GM12878 (cell line): Measurements from ENCODE around the gene SEMA3A. TPM values are rescaled to one million over a fixed set of nuclear protein-coding genes. Genes with fewer than 3 reads are reported as not detected.

Experiments used
- ATAC-seq: fragments of 200-7000 bp; cut with Tn5 transposase; 3 replicates; pipeline ENCODE4 v1.9.1; 2020; ENCODE audit warnings: mild to moderate bottlenecking, moderate library complexity
- BruUV-seq: library from RNA; stranded (reverse); fragments of 400-500 nt; replicated peaks from 2 replicates; lab custom pipeline; 2021; lab: Mats Ljungman, UMichigan
- CTCF ChIA-PET: fragments of 300-600 bp; sonication (Branson Sonifier 250); formaldehyde crosslinking; extraction: SDS; loops from one replicate; lab custom pipeline; 2021; ENCODE audit warnings: inconsistent platforms; lab: Yijun Ruan, JAX
- POLR2A ChIA-PET: fragments of 350-600 bp; formaldehyde crosslinking; extraction: SDS; loops from one replicate; lab custom pipeline; 2021; ENCODE audit warnings: inconsistent platforms; lab: Charles Lee
- RAD21 ChIA-PET: fragments of 300-600 bp; sonication (Branson Sonifier 250); formaldehyde crosslinking; loops from one replicate; lab custom pipeline; 2023; ENCODE audit warnings: antibody characterized with exemption; ENCODE audit not compliant: unreplicated experiment; lab: Charles Lee
- SMC1A ChIA-PET: fragments of 300-600 bp; sonication (Branson Sonifier 250); formaldehyde crosslinking; loops from one replicate; lab custom pipeline; 2023; ENCODE audit not compliant: unreplicated experiment, uncharacterized antibody; lab: Charles Lee
- DNase-seq: peaks from one replicate; pipeline ENCODE4 v3.0.0-alpha.2; 2011; ENCODE audit warnings: low read depth, low spot score
- FAIRE-seq: peaks from 3 replicates; lab custom pipeline; 2011; peaks lifted over from hg19 to GRCh38; lab: Jason Lieb, UNC
- H2AFZ ChIP-seq: 2 replicates; pipeline ENCODE4 v1.6.0; 2011; ENCODE audit warnings: low read depth, low read length, control low read depth; ENCODE audit not compliant: control insufficient read depth
- H3K27ac ChIP-seq: 2 replicates; pipeline ENCODE4 v1.5.1; 2011; ENCODE audit warnings: control low read depth; ENCODE audit not compliant: control insufficient read depth, insufficient read depth
- H3K27me3 ChIP-seq, 2 experiments: replicated peaks in 1 of 2; 2 replicates each; pipeline versions ENCODE4 v1.6.0 to v1.6.1; 2011; ENCODE audit warnings: low read length in 1 of 2; ENCODE audit not compliant: control insufficient read depth in 2 of 2, insufficient read depth in 2 of 2
- H3K36me3 ChIP-seq, 2 experiments: 2 replicates each; pipeline ENCODE4 v1.5.1; 2011; ENCODE audit warnings: low read length in 1 of 2; ENCODE audit not compliant: control insufficient read depth in 2 of 2, insufficient read depth in 2 of 2
- H3K4me1 ChIP-seq: 2 replicates; pipeline ENCODE4 v1.6.1; 2011; ENCODE audit warnings: mild to moderate bottlenecking, low read length, moderate library complexity, mixed read lengths; ENCODE audit not compliant: control insufficient read depth, insufficient read depth
- H3K4me2 ChIP-seq: 2 replicates; pipeline ENCODE4 v1.6.0; 2011; ENCODE audit warnings: control low read depth; ENCODE audit not compliant: control insufficient read depth, insufficient read depth
- H3K4me3 ChIP-seq: fragments of 200-600 bp; sonication (generic); 2 replicates; pipeline ENCODE4 v1.5.1; 2016
- H3K79me2 ChIP-seq: 2 replicates; pipeline ENCODE4 v1.6.0; 2011; ENCODE audit warnings: low read length; ENCODE audit not compliant: control insufficient read depth, insufficient read depth
- H3K9ac ChIP-seq: 2 replicates; pipeline ENCODE4 v1.8.0; 2011; ENCODE audit warnings: low read length, control low read depth, mixed read lengths; ENCODE audit not compliant: control insufficient read depth, insufficient read depth
- H3K9me3 ChIP-seq: replicated peaks from 3 replicates; pipeline ENCODE4 v1.5.1; 2011; ENCODE audit warnings: mild to moderate bottlenecking, low read length; ENCODE audit not compliant: control insufficient read depth, insufficient read depth
- H4K20me1 ChIP-seq: 2 replicates; pipeline ENCODE4 v1.6.0; 2011; ENCODE audit not compliant: control insufficient read depth, insufficient read depth
- CHD1 ChIP-seq: IDR thresholded peaks from 2 replicates; pipeline ENCODE4 v1.6.1; 2012; ENCODE audit warnings: low read depth, low read length, improper control_type of control experiment
- CHD2 ChIP-seq: IDR thresholded peaks from 2 replicates; pipeline ENCODE4 v1.6.1; 2011; ENCODE audit warnings: low read depth, low read length, improper control_type of control experiment, borderline replicate concordance
- JUNB ChIP-seq: IDR thresholded peaks from 2 replicates; pipeline ENCODE4 v1.6.1; 2016; ENCODE audit warnings: antibody characterized with exemption, mild to moderate bottlenecking
- JUND ChIP-seq: IDR thresholded peaks from 2 replicates; pipeline ENCODE4 v1.6.1; 2012; ENCODE audit warnings: low read depth, mild to moderate bottlenecking, low read length, improper control_type of control experiment, moderate library complexity
- KAT2A ChIP-seq: conservative IDR thresholded peaks from 2 replicates; pipeline ENCODE4 v1.6.1; 2011; ENCODE audit warnings: low read depth, low read length; ENCODE audit not compliant: control insufficient read depth
- MTA2 ChIP-seq: fragments of 450-650 bp; IDR thresholded peaks from 2 replicates; pipeline ENCODE4 v1.6.1; 2016; ENCODE audit warnings: low read depth, mild to moderate bottlenecking, moderate library complexity
- NFIC ChIP-seq: IDR thresholded peaks from 2 replicates; pipeline ENCODE4 v1.6.1; 2012; ENCODE audit warnings: low read depth, mild to moderate bottlenecking, inconsistent platforms, low read length, moderate library complexity
- NFXL1 ChIP-seq: fragments of 450-650 bp; IDR thresholded peaks from 2 replicates; pipeline ENCODE4 v1.6.1; 2017; ENCODE audit warnings: antibody characterized with exemption, mild to moderate bottlenecking, borderline replicate concordance
- PBX3 ChIP-seq: IDR thresholded peaks from 2 replicates; pipeline ENCODE4 v1.6.1; 2011; ENCODE audit warnings: mild to moderate bottlenecking, low read depth, low read length, moderate library complexity; ENCODE audit not compliant: insufficient replicate concordance
- SKIL ChIP-seq: fragments of 450-650 bp; IDR thresholded peaks from 2 replicates; pipeline ENCODE4 v1.6.1; 2017; ENCODE audit warnings: mild to moderate bottlenecking, low read depth, inconsistent platforms; ENCODE audit not compliant: poor library complexity, severe bottlenecking
- SPI1 ChIP-seq: IDR thresholded peaks from 2 replicates; pipeline ENCODE4 v1.6.1; 2011; ENCODE audit warnings: low read depth, mild to moderate bottlenecking, low read length, moderate library complexity, borderline replicate concordance; ENCODE audit not compliant: insufficient read depth
- SREBF1 ChIP-seq: IDR thresholded peaks from 2 replicates; pipeline ENCODE4 v1.6.1; 2012; ENCODE audit warnings: mild to moderate bottlenecking, low read length
- TCF12 ChIP-seq: IDR thresholded peaks from 2 replicates; pipeline ENCODE4 v1.6.1; 2011; ENCODE audit warnings: low read depth, mild to moderate bottlenecking, low read length
- TCF7 ChIP-seq: IDR thresholded peaks from 2 replicates; pipeline ENCODE4 v1.6.1; 2014; ENCODE audit warnings: antibody characterized with exemption, borderline replicate concordance
- USF2 ChIP-seq: IDR thresholded peaks from 2 replicates; pipeline ENCODE4 v1.6.1; 2011; ENCODE audit warnings: low read depth, low read length, improper control_type of control experiment, borderline replicate concordance
- WGBS: methylation state at CpG from one replicate; pipeline ENCODE4 v1.1.6; 2016; ENCODE audit warnings: low lambda C conversion rate; ENCODE audit not compliant: insufficient replicate concordance, insufficient coverage; ENCODE audit errors: missing lambda C conversion rate; 5-methylcytosine and 5-hydroxymethylcytosine counted together
- in situ Hi-C: fragments of 300-500 bp; cut with MboI; formaldehyde crosslinking; loops from 9 replicates; pipeline ENCODE4 v1.14.3; 2018; ENCODE audit warnings: mixed read lengths
- intact Hi-C: fragments of 100-400 bp; cut with micrococcal nuclease; formaldehyde crosslinking; loops from one replicate; pipeline ENCODE4 v1.14.2; 2022; ENCODE audit not compliant: unreplicated experiment
- polyA plus RNA-seq, 11 experiments: library from polyadenylated mRNA; depleted of rRNA in 4 of 11; unstranded in 6 of 11; stranded (reverse) in 5 of 11; fragments of >200 nt; fragmentation: Nextera tagmentation in 4 of 11; fragmentation: Illumina TruSeq in 1 of 11; extraction: Ambion mirVana in 4 of 11; extraction: Trizol in 1 of 11; gene quantifications; 1 replicate in 1 of 11; 2 replicates in 10 of 11; pipeline versions ENCODE4 v1.2.1 to v1.2.3, GENCODE V29; 2011 to 2016; ENCODE audit warnings: inconsistent platforms in 2 of 11, missing spikeins in 2 of 11, low read depth in 1 of 11
- total RNA-seq, 4 experiments: library from RNA; depleted of rRNA in 3 of 4; stranded (reverse); fragments of >200 nt in 3 of 4; fragmentation: Illumina TruSeq in 1 of 4; extraction: Trizol in 1 of 4; gene quantifications; 2 replicates each; pipeline versions ENCODE4 v1.2.1 to v1.2.3, GENCODE V29; 2013 to 2021

The SEMA3A gene
- total and polyA plus RNA-seq, 10 of the 15 experiments (the other 5 are each of a cell fraction or from before 2014, with no cell fraction given), result 0.01 to 3.3 (median 0.24) TPM

- Histone ChIP-seq H3K36me3 (no peaks in the 10 kb centered on the region), H2AFZ (no peak overlapping the region), H3K9me3 (no peaks in the 10 kb centered on the region), H4K20me1 (no peaks in the 10 kb centered on the region), H3K4me1 (no peaks in the 10 kb centered on the region), H3K79me2 (no peaks in the 10 kb centered on the region), H3K27me3 (no peaks in the 10 kb centered on the region), H3K4me2 (no peak overlapping the region), H3K9ac (no peak overlapping the region), H3K27ac (no peak overlapping the region), H3K4me3 (no peak overlapping the region)
- WGBS, result 0% methylated on average over 1 of the region's 1 CpG
- ChIA-PET POLR2A (interaction anchor here (0.7 kb wide), 1 partner anchor 77 kb away, joined by 5 read pairs; no protein-coding TSS in a partner anchor), SMC1A (no interaction called here), CTCF (no interaction called here), RAD21 (no interaction called here)
- intact Hi-C loops, result no loop called here
- in situ Hi-C loops, result no loop called here
- ATAC-seq (no peak), DNase-seq (no peak), FAIRE-seq (no peak)
- BruUV-seq, result no TSS peak
- TF ChIP-seq CHD1 (no peak), CHD2 (no peak), SREBF1 (no peak), TCF12 (no peak), TCF7 (no peak), SPI1 (no peak), NFXL1 (no peak), MTA2 (no peak), JUND (no peak), NFIC (no peak), SKIL (no peak), USF2 (no peak), PBX3 (no peak), KAT2A (no peak), JUNB (no peak)
Measured at GRCh38 chr7:84088802-84089201, 105.8 kb downstream of the SEMA3A start.
